ENCODE measurements around the gene CLTA. TPM values are rescaled to one million over a fixed set of nuclear protein-coding genes. Genes with fewer than 3 reads are reported as not detected.
"Not testable (repeated sequence)": the region's sequence is repeated elsewhere in the genome, so short reads cannot be mapped to it uniquely, and the experiment has no call there.

CLTA gene
- total RNA-seq, 4 donors from 2014 or later: 48.4 to 86.7 (median 69.0) TPM

- H3K27me3 ChIP-seq: peaks cover 0 to 6% (median 6%) of the 10 kb centered on the region in 3 donors
- in situ Hi-C loops (cut with MboI; ENCODE audit: low sequenced_read_pairs in 4 of 4): no loop called here
- peaks cover 2 to 14% of the 10 kb centered on the region in 2 donors for H3K4me1 ChIP-seq
- intact Hi-C loops (cut with DNase I; ENCODE audit: low total_unique reads): no loop called here
- no peaks in the 10 kb centered on the region for H3K9me3 ChIP-seq
- no peak for ATAC-seq
- TF ChIP-seq, protein P1, sequence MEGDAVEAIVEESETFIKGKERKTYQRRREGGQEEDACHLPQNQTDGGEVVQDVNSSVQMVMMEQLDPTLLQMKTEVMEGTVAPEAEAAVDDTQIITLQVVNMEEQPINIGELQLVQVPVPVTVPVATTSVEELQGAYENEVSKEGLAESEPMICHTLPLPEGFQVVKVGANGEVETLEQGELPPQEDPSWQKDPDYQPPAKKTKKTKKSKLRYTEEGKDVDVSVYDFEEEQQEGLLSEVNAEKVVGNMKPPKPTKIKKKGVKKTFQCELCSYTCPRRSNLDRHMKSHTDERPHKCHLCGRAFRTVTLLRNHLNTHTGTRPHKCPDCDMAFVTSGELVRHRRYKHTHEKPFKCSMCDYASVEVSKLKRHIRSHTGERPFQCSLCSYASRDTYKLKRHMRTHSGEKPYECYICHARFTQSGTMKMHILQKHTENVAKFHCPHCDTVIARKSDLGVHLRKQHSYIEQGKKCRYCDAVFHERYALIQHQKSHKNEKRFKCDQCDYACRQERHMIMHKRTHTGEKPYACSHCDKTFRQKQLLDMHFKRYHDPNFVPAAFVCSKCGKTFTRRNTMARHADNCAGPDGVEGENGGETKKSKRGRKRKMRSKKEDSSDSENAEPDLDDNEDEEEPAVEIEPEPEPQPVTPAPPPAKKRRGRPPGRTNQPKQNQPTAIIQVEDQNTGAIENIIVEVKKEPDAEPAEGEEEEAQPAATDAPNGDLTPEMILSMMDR (IDR thresholded peaks at IDR 0.05 in 4 of 5, conservative IDR thresholded peaks at IDR 0.05 in 1 of 5): no peak
- TF ChIP-seq POLR2A (IDR thresholded peaks at IDR 0.05): no peak
- no peaks in the 10 kb centered on the region for H3K36me3 ChIP-seq
- no peak overlapping the region for H3K4me3 ChIP-seq
- no peak for DNase-seq
- no peak overlapping the region for H3K27ac ChIP-seq
These were observed 20.2 kb upstream of the CLTA start for GRCh38 chr9:36170531-36170930.

- no peaks in the 10 kb centered on the region for H3K4me1 ChIP-seq
- intact Hi-C loops (cut with DNase I; ENCODE audit: low total_unique reads): no loop called here
- no peak for DNase-seq
- no peak for TF ChIP-seq POLR2A (IDR thresholded peaks at IDR 0.05)
- TF ChIP-seq, protein P1 (IDR thresholded peaks at IDR 0.05 in 4 of 5, conservative IDR thresholded peaks at IDR 0.05 in 1 of 5): no peak
- no peaks in the 10 kb centered on the region for H3K9me3 ChIP-seq
- ATAC-seq: no peak
- H3K27me3 ChIP-seq: no peaks in the 10 kb centered on the region
- H3K36me3 ChIP-seq: no peaks in the 10 kb centered on the region
- in situ Hi-C loops (cut with MboI; ENCODE audit: low sequenced_read_pairs in 4 of 4): no loop called here
- H3K4me3 ChIP-seq: no peak overlapping the region
- H3K27ac ChIP-seq: no peak overlapping the region
These were observed 16.9 kb upstream of the CLTA start for GRCh38 chr9:36173861-36174260.

DNA sequence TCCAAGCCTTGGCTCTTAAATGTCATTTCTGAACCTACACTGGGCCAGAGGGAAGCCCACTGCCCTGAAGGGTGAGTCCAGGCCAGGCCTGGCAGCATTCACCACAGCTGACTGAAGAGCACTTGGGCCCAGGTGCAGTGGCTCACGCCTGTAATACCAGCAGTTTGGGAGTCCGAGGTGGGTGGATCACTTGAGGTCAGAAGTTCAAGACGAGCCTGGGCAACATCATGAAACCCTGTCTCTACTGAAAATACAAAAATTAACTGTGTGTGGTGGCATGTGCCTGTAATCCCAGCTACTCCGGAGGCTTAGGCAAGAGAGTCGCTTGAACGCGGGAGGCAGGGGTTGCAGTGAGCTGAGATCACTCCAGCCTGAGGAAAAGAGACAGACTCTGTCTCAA, 16.4 kb upstream of the CLTA start:
- Histone ChIP-seq H3K27ac (no peak overlapping the region), H3K9me3 (no peaks in the 10 kb centered on the region), H3K27me3 (no peaks in the 10 kb centered on the region), H3K4me1 (no peaks in the 10 kb centered on the region), H3K36me3 (no peaks in the 10 kb centered on the region), H3K4me3 (no peak overlapping the region)
- in situ Hi-C loops (cut with MboI; ENCODE audit: low sequenced_read_pairs in 4 of 4): no loop called here
- DNase-seq: no peak
- ATAC-seq: no peak
- intact Hi-C loops (cut with DNase I; ENCODE audit: low total_unique reads): no loop called here
- TF ChIP-seq, protein P1 (IDR thresholded peaks at IDR 0.05 in 4 of 5, conservative IDR thresholded peaks at IDR 0.05 in 1 of 5): no peak
- TF ChIP-seq POLR2A (IDR thresholded peaks at IDR 0.05): no peak

GRCh38 chr9:36174731-36175130, 16.0 kb upstream of the CLTA start:
- no peaks in the 10 kb centered on the region for H3K27me3 ChIP-seq
- no peak overlapping the region for H3K4me3 ChIP-seq
- H3K4me1 ChIP-seq: no peaks in the 10 kb centered on the region
- TF ChIP-seq, protein P1 (IDR thresholded peaks at IDR 0.05 in 4 of 5, conservative IDR thresholded peaks at IDR 0.05 in 1 of 5): no peak
- TF ChIP-seq POLR2A (IDR thresholded peaks at IDR 0.05): no peak
- no peak overlapping the region for H3K27ac ChIP-seq
- intact Hi-C loops (cut with DNase I; ENCODE audit: low total_unique reads) (no loop called here), in situ Hi-C loops (cut with MboI; ENCODE audit: low sequenced_read_pairs in 4 of 4) (no loop called here)
- no peaks in the 10 kb centered on the region for H3K36me3 ChIP-seq
- H3K9me3 ChIP-seq: no peaks in the 10 kb centered on the region
- ATAC-seq: no peak
- no peak for DNase-seq

DNA sequence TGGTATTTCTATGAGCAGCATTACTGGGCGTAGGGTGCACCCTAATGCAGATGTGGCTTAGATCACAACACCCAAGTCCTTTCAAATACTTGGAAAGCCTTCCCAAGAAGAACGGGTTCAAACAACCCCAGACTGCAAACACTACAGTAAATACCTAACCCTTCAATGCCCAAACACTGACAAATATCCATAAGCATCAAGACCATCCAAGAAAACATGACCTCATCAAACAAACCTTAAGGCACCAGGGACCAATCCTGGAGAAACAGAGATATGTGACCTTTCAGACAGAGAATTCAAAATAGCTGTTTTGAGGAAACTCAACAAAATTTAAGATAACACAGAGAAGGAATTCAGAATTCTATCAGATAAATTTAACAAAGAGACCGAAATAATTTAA, 15.5 kb upstream of the CLTA start:
- in situ Hi-C loops (cut with MboI; ENCODE audit: low sequenced_read_pairs in 4 of 4): not testable (repeated sequence)

DNA sequence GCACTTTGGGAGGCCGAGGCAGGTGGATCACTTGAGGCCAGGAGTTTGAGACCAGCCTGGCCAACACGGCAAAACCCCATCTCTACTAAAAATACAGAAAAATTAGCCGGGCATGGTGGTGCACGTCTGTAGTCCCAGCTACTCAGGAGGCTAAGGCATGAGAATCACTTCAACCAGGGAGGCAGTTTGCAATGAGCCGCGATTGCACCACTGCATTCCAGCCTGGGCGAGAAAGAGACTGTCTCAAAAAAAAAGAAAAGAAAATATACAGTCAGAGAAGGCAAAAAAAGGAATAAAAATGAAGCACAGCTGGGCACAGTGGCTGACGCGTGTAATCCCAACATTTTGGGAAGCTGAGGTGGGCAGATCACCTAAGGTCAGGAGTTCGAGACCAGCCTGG, 14.2 kb upstream of the CLTA start:
- DNase-seq: not testable (repeated sequence)

More for the DNA sequence above, 15.5 kb upstream of the CLTA start:
- H3K4me3 ChIP-seq; ATAC-seq; H3K4me1 ChIP-seq; H3K27me3 ChIP-seq; H3K27ac ChIP-seq; DNase-seq; H3K36me3 ChIP-seq; intact Hi-C loops (cut with DNase I; ENCODE audit: low total_unique reads); H3K9me3 ChIP-seq: not testable (repeated sequence)

More for the DNA sequence above, 14.2 kb upstream of the CLTA start:
- H3K27ac ChIP-seq; H3K4me3 ChIP-seq; H3K36me3 ChIP-seq; H3K9me3 ChIP-seq; ATAC-seq; intact Hi-C loops (cut with DNase I; ENCODE audit: low total_unique reads); H3K4me1 ChIP-seq; H3K27me3 ChIP-seq; in situ Hi-C loops (cut with MboI; ENCODE audit: low sequenced_read_pairs in 4 of 4): not testable (repeated sequence)
